ENCODE data around the gene DFFA.
A peak's percentile ranks its signal among the peaks of the same experiment; 100 is the strongest.
"Not testable (repeated sequence)": the region's sequence is repeated elsewhere in the genome, so short reads cannot be mapped to it uniquely, and the experiment has no call there.

DFFA gene

DNA sequence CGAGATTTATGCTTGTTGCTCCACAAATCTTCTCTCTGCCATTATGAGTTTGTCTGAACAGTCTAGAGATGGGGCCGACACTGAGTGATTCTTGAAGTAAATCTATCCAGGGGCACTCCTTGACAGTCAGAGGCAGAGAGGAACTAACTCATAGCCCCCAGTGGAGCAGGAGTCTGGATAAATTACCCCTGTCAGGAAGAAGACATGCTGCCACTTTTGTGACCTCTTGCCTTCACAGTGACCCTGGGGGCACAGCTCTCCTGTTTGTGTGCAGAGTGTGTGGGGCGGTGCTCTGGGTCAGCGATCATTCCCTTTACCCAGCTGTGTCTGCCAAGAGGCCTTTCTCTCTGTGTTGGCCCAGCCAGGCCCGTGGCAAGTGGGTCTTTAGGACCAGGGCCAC, 31.9 kb upstream of the DFFA start:
- DNase-seq = no peak

DNA sequence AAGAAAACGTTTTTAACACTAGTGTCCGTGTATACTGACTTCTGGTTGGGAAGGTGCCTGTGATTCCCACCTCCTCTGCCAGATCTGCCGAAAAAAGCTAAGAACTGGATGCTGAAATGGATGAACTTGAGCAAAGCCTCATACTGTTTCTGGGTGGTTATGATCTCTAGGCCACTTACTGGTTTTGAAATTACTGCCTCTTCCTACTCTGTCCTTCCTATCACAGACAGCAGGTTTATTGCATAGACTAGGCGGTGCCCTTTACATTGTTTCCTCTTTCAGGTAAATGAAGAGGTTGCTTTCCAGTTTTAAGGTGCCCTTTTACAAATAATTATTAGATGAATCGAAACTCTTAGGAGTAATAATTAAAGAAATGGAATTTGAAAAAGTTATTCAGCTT, 29.9 kb upstream of the DFFA start:
- DNase-seq = no peak

DNA sequence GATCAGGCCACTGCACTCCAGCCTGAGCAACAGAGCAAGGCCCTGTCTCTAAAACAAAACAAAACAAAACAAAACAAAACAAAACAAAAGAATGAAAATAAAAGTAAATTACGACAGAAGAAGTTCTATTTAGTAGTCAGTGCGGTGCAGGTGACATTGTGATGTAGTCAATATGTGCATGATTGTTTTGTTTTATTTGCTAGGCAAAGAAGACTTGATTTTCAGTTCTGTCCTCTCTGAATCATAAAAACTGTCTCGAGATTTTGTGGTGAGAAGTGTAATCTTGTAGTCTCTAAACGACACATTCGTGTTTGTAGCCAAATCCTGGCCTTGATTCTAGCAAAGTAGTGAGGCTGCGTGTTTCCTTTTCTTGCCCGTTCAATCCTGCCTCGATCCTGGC, 25.9 kb upstream of the DFFA start:
- DNase-seq = no peak

GRCh38 chr1:10497109-10497508, 24.8 kb upstream of the DFFA start:
- no peak for DNase-seq

- no peak for DNase-seq
Observed at GRCh38 chr1:10495952-10496351, 23.6 kb upstream of the DFFA start.

GRCh38 chr1:10495475-10495817, 23.1 kb upstream of the DFFA start:
- DNase-seq = no peak

GRCh38 chr1:10494754-10495474, 22.6 kb upstream of the DFFA start:
- DNase-seq = peak; percentile 46 to 63

DNA sequence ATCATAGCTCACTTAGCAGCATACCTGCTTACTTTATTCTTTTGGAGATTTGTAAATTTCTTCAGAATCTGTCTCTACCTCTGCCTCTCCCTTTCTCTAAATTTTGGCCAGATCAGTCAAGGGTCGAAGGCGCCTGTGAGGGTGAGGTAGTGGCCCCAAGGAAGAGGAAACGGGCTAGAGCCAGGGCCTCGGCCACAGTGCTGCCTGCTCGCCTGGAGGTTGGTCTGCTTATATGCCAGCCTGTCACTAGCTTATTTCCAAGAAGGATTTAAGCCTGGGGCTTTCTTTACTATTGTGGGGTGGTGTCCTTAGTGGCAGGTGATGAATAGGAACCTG, 22.1 kb upstream of the DFFA start:
- no peak for DNase-seq

GRCh38 chr1:10490286-10490970, 18.1 kb upstream of the DFFA start:
- DNase-seq = no peak

DNA sequence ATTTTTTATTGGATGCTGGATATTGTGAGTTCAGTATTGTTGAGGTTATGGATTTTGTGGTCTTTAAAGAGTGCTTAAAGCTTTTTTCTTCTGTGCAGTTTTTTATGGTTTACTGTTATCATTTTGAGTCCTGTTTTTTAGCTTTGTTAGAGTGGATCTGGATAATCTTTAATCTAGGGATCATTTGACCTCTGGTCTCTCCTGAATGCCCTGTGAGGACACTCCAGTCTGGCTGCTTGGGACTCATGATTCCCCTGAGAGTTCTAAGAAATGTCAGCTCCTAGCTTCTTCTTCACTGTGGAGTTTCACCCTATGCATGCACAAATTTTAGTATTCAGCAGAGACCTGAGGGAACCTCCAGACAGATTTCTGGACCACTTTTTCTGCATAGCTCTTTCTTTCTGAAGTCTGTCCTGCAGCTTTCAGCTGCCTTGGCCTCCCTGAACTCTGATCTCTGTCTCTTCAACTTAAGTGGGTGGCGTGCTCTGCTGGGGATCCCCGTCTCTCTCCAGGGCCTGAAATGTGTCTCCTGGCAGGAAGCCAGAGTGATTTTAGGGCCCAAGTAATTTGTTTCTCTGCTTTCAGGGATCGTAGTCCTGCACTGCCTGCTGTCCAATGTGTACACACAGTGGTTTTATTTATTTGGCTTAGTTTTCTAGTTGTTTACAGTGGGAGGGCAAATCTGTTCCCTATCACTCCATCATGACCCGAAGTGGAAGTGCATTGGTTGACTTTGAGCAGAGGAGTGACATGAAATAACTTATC, 17.1 kb upstream of the DFFA start:
- DNase-seq = no peak

DNA sequence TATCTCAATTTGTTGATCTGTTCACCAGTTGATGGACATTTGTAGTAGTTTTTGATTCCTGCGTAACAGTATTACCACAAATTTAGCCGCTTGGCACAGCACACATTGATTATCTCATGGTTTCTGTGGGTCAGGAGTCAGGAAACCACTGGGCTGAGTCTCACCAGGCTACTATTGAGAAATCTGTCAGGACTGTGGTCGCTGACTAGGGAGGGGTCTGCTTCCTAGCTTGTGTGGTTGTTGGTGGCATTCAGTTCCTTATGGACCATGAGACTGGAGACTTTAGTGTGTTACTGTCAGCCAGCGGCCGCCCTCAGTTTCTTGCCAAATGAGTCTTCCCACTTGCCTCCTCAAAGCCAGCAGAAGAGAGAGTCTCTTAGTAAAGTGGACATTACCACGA, 12.2 kb upstream of the DFFA start:
- DNase-seq = no peak

- DNase-seq = no peak
Observed at GRCh38 chr1:10480614-10481013, 8.3 kb upstream of the DFFA start.

GRCh38 chr1:10479296-10479695, 7.0 kb upstream of the DFFA start:
- DNase-seq = no peak

- no peak for DNase-seq
Observed at GRCh38 chr1:10475510-10475909, 3.2 kb upstream of the DFFA start.

- DNase-seq = peak; percentile 19 to 79
Observed at GRCh38 chr1:10474613-10475507, 2.5 kb upstream of the DFFA start, which contains the start of gene PEX14. PEX14 (plus strand) TSS chr1:10474950; CDS start chr1:10474967, 17 bp downstream.

GRCh38 chr1:10474309-10474612, 1.9 kb upstream of the DFFA start:
- DNase-seq = not testable (repeated sequence)

DNA sequence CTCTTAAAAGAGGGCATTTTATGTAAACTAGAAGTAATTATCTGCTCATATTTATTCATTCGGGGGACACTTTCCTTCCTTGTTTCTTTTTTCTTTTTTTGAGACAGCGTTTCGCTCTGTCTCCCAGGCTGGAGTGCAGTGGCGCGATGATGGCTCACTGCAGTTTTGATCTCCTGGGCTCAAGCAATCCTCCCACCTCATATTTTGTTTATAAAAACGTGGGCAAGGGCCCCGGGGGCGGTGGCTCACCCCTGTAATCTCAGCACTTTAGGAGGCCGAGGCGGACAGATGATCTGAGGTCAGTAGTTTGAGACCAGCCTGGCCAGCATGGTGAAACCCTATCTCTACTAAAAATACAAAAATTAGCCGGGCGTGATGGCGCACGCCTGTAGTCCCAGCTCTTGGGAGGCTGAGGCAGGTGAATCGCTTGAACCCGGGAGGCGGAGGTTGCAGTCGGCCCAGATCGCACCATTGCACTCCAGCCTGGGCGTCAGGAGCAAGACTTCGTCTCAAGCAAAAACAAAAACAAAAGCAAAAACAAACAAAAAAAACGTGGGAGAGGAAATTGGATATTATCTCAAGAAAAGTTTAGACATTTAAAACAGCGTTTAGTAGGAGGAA, 926 bp upstream of the DFFA start:
- DNase-seq = no peak

DNA sequence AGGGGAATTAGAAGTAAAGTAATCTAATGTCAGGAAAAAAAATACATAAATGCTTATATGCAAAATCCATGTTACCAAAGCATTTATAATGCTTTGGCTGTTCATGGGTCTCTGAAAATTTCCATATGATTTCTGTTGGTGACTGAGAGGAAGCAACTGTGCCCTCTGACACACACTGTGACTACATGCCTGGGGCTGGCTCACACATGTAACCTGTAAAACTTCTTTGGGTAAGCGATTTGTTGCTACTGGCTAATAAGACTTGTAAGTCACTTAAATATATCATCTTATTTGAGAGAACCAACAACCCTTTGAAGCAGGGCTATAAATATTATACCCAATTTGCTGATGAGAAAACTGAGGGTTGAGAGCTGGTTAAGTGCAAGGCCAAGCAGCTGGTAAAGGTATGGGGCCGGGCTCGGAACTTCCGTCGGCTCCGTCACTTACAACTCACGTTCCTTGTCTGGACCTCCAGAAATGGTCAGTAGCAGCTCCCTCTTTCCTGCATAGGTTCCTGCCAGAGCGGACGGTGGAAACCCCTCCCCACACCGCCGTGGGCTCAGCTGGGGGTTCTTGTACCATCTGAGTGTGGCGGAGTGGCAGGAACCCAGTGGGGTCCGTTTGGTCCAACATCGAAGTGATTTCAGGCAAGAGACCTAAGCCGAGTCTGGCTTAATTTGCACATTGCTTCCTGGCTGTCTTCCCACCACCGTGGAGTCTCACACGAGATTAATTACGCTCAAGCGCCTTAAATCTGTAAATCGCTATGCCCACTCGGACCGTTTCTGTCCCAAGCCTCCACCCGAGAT, 714 bp downstream of the DFFA start:
- no peak for DNase-seq

- DNase-seq = no peak
Observed at GRCh38 chr1:10470043-10470442, 2.3 kb downstream of the DFFA start.

DNA sequence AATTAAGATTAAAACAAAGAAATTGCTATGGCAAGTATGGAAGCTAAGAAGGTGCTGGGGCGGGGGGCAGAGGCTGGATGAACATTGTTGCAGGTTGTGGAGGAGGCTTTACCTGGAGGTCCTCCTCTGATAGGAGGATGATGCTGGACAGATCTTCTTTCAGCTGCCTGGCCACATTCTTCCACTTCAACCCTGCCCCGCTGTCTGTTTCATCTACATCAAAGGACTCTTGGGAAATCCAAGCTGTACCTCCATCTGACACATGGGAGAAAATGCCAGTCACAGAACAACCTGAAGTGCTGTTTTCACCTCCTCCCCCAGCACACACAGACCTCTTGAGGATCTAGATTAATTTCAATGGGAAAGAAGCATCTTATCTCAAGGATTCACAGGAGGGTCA, 5.3 kb downstream of the DFFA start:
- no peak for DNase-seq

GRCh38 chr1:10459184-10459583, 13.1 kb downstream of the DFFA start:
- no peak for DNase-seq

GRCh38 chr1:10457875-10458274, 14.5 kb downstream of the DFFA start:
- DNase-seq = no peak
